Vagina (tissue), 2 donors: Measurements from ENCODE around the gene SPEF1.

Source experiments
- POLR2A ChIP-seq, 2 donors: fragments of 450-650 bp; IDR thresholded peaks; one replicate each; pipeline ENCODE4 v1.6.1; 2017; ENCODE audit warnings: antibody characterized with exemption in 2 of 2, mild to moderate bottlenecking in 2 of 2, moderate library complexity in 2 of 2
- TF ChIP-seq, protein P1 (sequence below), 3 experiments: fragments of 450-650 bp in 2 of 3; fragments of 200-600 bp in 1 of 3; sonication (generic) in 1 of 3; IDR thresholded peaks; one replicate each; pipeline ENCODE4 v1.5.1; 2017 to 2019; ENCODE audit warnings: antibody characterized with exemption in 3 of 3, mild to moderate bottlenecking in 2 of 3, moderate library complexity in 2 of 3

DNA sequence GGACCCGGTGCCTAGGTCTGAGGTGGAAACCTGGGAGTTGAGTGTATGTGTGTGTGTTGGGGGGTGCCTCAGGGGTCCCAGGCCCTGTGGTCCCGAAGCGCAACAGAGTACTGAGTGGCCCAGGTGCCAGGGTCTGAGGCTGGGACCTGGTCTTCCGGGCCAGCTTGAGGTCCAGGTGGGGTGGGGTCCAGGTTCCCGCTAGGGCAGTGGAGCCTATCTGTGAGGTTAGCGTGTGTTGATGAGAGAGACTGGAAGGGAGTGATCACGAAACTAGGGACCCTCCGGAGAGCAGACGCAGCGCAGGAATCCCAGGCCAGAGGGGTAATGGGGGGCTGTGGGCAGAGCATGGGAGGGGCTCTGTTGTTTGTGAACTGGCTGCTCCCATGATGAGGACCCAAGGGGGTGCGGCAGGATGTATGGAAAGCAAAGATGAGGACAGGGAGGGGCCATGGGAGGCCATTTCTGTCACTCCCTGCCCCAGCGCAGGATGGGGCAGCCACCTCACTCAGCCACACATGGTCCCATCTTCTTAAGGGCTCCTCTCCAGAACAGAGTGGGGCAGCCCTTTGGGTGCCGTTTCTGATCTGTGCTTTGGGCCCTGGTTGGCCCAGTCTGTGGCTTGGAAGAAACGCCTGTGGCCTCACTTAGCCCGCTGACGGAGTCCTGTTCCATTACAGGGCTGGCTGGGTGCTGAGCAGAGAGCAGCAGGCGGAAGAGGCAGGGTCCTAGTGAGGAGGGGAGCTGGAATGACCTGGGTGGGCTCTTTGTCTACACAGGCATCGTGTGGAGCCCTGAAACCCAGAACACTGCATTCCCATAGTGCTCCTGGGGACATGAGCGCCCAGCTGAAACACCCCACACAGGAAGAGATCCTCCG, 47.9 kb downstream of the SPEF1 start:
- no peak for TF ChIP-seq POLR2A (IDR thresholded peaks at IDR 0.05)
- TF ChIP-seq, protein P1, sequence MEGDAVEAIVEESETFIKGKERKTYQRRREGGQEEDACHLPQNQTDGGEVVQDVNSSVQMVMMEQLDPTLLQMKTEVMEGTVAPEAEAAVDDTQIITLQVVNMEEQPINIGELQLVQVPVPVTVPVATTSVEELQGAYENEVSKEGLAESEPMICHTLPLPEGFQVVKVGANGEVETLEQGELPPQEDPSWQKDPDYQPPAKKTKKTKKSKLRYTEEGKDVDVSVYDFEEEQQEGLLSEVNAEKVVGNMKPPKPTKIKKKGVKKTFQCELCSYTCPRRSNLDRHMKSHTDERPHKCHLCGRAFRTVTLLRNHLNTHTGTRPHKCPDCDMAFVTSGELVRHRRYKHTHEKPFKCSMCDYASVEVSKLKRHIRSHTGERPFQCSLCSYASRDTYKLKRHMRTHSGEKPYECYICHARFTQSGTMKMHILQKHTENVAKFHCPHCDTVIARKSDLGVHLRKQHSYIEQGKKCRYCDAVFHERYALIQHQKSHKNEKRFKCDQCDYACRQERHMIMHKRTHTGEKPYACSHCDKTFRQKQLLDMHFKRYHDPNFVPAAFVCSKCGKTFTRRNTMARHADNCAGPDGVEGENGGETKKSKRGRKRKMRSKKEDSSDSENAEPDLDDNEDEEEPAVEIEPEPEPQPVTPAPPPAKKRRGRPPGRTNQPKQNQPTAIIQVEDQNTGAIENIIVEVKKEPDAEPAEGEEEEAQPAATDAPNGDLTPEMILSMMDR (IDR thresholded peaks at IDR 0.05) = no peak
